Measurements from ENCODE around the gene INPP1.
"Not testable (repeated sequence)": the region's sequence is repeated elsewhere in the genome, so short reads cannot be mapped to it uniquely, and the experiment has no call there.

INPP1 gene

DNA sequence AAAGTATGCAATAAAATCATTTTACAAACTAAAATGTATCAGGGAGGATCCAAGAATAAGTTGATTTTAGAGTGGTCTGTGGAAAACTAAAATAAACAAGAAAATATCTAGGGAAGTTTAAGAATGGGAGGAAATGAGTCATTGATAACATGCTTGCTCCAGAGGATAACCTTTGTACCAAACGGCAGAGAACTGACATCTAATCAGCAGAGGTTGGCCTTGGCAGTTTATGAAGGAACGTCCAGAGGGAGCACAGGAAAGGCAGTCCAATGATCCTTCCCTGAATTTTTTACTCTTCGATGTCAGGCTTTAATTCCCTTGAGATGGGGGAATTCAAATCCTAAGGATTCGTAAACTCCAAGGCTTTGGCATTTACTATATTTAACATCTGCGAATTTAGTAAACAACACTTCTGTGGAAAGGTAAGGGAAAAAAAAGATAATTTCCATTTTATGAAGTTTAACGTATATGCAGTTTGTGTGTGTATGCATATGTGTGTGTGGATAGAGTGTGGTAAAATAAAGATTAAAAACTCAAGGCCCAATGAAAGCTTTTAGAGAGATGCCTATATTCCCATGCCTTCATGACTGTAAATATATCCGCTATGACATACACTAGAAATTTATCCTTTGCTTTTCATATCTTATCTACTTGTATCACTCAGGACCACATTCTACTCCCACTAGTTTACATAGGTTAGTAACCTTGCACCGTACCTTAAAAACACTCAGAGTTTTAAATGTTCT lies 8.7 kb upstream of the INPP1 start:
- no peak for DNase-seq

DNA sequence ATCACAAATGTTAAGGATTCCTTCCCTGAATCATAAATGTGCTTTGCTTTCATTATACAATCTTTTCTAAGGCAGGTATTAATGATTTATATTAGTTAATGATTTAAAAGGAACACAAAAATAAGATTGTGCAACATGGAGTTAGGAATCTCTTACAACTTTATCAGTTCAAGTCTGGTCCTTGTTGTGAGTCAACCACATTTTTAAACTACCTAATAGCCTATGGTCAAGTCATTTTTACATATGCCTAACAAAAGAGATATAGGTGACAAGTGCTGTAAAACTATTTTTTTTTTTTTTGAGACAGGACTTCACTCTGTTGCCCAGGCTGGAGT lies 8.2 kb upstream of the INPP1 start:
- no peak for DNase-seq

DNA sequence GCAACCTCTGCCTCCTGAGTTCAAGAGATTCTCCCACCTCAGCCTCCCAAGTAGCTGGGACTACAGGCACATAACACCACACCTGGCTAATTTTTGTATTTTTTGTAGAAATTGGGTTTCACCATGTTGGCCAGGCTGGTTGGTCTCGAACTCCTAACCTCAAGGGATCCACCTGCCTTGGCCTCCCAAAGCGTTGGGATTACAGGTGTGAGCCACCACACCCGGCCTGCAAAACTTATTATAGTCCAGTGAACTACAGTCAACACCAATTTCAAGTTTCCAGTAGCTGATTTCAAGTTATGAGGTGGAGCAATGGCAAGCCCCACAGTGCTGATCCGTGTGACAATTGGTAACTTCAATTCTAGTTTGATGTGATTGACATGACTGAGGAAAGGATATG lies 7.8 kb upstream of the INPP1 start:
- DNase-seq, result not testable (repeated sequence)

DNA sequence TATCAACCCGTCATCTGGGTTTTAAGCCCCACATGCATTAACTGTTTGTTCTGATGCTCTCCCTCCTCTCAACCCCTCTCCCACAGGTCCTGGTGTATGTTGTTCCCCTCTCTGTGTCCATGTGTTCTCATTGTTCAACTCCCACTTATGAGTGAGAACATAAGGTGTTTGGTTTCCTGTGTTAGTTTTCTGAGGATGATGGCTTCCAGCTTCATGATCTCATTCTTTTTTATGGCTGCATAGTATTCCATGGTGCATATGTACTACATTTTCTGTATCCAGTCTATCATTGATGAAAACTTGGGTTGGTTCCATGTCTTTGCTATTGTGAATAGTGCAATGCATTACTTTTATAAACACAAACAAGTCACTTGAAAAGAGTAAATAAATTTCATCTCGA lies 7.0 kb upstream of the INPP1 start:
- DNase-seq, result no peak

DNA sequence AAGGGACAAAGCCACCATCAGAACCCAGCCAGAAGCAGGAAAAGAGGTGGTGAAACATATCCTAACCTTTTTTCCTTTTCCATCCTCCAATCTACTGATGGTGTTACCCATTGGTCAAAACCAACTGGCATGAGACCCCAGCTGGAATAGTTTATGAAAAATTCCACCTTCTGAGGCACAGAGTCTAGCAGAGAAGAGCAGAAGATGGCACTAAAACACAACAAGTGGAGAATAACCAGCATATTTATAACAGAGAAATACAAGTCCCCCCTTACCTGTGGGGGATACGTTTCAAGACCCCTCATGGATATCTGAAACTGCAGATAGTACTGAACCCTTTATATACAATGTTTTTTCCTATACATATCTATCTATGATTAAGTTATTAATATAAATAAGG lies 4.9 kb upstream of the INPP1 start:
- DNase-seq, result no peak

DNA sequence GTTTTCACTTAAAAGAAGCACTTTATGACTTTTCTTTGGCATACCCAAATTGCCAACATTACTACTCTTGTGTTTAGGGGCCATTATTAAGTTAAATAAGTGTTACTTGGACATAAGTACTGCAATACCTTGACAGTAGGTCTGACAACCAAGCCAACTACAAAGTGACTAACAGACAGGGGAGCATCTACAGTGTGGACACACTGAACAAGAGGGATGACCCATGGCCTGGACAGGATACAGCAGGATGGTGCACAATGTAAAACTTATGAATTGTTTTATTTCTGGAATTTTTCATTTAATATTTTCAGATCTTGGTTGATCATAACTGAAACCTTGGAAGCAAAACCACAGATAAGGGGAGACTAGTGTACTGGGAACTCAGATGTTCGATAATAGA lies 4.0 kb upstream of the INPP1 start:
- DNase-seq, result no peak

DNA sequence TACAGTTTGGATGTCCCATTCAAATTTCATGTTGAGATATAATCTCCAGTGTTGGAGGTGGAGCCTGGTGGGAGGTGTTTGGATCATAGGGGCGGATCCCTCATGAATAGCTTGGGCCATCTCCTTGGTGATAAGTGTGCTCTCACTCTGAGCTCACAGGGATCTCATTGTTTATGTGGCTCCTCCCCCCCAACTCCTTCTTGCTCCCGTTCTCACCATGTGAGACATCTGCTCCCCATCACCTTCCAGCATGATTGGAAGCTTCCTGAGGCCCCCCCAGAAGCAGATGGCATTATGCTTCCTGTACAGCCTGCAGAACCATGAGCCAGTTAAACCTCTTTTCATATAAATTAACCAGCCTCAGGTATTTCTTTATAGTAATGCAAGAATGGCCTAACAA lies 3.0 kb upstream of the INPP1 start:
- DNase-seq, result no peak

DNA sequence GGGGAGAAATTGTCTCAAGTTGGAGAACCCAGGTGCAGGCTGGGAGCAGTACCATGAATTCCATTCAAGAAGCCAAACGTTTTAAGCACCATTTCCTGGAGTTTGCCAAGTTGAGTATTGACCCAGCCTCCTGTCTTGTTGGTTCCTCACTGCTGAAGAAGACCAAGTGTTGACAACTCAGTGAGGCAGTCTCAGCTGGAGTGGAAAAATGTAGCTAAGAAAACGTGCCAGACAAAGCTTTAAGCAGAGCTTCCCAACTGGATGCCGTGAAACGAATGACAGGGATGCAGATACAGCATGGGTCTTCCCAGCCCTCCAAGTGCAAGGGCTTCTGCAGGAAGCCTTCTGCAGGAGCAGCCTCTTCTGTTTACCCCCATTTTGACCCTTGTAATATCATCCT lies 778 bp upstream of the INPP1 start:
- DNase-seq, result peak; percentile 22

DNA sequence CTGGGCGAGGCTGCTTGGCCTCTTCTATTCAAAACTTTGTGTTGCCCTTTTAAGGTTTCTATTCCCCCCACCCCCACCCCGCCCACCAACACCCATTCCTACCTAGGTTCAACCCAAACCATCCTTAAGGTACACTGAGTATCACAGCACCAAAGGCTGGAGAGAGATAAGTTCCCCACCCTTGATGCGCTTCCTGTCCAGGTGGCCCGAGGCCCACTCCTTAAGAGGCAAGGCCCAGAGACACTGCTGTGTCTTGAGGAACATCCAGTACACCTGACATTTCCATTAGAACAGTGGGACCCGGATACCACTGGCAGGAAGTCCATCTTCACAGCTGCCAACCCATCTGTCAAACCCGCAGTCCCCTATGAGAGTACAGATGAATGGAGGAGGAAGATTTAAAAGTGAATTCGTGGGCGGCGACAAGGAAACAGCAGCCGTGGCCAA lies 277 bp upstream of the INPP1 start:
- no peak for DNase-seq

DNA sequence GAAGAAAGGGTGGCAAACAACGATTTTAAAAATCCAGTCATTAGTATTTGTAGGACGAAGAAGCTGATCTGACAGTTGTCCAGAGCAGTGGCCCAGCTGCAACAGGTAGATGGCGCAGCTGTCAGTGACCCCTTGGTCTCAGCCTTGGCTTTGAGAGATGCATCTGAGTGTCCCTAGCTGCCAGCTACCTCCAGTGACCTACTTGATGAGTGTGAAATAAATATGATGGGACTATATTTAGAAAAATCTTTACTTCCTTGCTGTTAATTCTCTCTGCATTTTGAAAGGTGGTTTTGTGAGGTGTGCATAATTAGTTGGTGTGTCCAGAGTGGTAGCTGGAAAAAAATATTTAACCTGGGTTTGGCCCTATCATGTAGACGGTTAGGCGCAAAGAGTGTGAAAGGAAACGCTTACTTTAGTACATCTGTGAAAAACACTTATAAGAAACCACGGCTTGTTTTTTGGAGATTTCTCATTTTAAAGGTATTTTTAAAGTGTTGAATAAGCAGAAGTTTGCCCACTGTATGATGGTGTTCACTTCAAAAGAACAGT lies 963 bp downstream of the INPP1 start:
- DNase-seq, result peak; percentile 16

DNA sequence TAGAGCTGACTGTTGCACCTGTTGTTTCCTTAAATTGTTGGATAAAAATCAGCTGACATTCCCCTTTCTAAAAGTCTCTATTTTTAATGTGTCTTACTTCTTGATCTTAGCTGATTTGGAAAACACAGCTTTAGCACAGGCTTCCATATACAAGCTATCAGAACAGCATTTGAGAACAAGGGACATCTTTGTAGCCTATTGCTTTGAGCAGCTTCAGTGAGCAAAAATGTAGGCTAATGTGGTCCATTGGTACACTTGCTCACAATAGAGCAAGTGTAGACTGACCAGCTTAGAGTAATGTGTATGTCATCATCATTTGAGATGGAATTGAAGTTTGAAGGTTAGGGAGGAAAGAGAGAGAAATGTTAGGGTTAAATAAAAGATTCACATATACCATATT lies 7.0 kb downstream of the INPP1 start:
- DNase-seq, result no peak

DNA sequence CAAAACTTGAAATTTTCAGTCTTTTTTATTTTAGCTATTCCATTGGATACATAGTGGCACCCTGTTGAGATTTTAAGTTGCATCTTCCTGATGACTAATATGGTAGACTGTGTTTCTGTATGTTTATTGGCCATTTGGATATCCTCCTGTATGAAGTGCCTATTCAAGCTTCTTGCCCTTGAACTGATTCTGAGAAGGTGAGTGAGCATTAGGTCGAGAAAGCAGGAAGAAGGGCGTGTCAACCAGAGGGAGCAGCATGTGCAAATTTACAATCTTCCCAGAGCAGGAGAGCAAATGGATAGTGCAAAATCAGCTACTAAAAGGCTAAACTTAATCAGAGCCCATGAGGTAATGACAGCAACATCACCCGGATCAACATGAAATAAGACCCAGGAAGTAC lies 8.6 kb downstream of the INPP1 start:
- DNase-seq, result no peak

DNA sequence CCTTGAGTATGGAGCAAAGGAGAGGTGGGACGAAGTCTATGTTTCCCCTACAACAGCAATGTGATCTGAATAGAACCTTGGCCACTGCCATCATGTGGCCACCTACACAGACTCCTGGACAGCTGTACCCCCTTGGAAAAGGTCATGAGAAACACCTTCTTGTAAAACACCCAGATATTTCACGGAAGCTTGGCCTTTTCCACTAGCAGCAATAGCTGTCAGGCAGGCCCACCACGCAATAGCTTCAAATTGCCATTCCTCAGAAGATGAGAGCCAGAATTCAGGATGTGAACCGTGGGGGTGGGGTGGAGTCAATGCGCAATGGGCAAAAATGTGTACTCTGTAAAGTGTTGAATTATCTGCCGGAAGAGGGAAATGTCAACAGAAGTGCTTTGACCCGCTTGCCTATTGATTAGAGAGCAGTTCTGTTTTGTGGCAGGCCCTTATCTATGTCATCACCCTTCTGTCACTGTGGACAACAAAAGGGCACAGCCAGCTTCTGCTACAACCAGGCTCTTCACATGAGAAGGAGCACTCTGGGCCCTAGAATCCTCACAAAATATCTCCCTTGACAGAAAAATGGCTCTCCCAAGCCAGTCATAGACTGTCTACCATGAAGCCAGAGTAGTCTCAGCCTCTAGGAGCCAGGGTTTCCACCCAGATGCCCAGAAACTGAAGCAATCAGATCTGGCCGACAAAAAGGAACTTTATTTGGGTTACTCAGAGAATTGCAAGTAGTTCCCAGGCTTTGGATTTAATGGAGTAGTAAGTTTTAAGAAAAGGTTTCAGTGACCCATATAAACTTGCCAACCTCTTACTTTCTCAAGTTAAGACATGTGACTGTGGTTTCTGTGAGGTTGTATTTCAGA lies 9.5 kb downstream of the INPP1 start:
- no peak for DNase-seq

DNA sequence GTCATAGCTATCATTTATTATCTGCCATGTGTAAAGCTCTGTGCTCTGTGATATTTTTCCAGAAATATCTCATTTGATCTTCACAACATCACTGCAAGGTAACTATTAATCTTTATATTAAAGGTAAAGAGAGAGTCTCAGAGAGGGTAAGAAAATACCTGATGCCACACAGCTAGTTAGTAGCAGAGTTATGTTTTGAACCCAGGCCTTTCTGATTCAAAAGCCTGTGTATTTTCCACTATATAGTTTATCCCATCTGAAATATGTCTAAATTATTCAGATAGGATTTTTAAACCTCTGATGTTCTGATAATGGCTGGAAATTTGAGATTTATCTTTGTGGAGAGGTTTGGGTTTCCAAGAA lies 10.1 kb downstream of the INPP1 start:
- DNase-seq, result no peak

DNA sequence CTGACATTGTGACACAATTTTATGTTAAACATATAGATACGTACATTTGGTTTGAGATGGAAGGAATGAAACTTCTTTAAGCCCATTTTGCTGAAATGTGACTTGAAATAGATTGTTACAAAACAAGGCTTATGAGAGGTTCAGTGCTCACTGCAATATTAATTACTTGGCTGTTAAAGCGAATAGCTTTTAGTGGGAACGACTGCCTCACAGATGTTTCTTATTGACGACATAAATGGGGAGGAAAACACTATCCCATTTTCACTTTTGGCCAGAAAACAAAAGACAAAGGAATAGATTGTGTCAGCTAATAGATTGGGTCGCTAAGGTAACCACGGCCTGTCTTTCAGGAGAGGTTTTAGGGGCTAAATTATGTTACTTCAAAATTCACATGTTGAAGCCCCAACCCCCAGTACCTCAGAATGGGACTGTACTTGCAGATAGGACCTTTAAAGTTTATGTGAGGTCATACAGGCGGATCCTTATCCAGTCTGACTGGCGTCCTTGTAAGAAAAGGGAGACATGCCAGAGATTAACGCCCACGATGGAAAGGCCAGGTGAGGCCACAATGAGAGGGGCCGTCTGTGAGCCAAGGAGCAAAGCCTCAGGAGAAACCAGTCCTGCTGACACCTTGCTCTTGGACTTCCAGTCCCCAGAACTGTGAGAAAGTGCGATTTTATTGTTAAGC lies 10.8 kb downstream of the INPP1 start:
- DNase-seq, result no peak

DNA sequence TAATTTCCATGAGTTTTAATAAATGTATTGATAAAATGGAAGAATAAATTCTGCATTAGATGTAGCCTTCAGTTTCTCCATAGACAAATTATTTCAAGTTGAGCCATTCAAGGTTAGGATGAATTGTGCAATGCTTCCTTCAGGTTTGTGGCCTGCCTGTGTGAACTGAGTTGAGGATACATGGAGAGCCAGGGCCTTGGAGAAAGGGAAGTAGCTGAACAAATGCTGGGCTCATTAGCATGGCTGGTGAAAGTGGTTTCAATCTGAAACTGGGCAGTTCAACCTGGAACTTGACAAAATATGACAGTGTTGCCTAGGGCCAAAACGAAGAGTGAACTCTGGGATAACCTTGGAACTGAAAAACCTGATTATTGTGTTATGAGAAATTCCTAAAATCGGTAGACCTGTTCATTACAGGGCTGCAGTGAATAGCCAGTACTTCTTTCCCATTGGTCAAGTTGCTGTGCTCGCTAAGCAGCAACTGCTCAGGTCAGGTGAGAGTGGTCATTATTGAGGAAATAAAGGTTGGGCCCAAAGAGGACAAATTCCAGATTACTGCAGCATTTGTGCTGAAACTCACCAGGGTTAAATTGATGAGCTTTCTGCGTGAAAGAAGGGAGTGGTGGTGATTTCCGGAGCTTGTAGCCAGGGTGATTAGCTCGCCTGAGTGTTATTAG lies 12.7 kb downstream of the INPP1 start:
- no peak for DNase-seq

DNA sequence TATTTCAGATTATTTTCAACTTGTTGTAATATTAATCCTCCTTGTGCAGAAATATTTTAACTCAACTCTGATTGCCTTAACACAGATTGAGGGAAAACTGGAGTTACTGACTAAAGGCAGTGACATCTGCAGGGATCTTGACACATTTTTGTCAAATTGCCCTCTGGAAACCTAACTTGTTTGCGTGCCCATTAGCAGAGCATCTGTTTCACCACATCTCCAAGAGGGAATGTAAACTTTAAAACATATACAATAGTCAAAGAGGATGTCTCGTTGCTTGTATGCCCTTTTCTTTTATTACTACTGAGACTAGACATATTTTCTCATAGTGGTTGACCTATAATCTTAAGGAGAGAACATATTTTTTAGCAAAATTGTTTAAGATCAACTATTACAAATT lies 14.2 kb downstream of the INPP1 start:
- DNase-seq, result no peak

DNA sequence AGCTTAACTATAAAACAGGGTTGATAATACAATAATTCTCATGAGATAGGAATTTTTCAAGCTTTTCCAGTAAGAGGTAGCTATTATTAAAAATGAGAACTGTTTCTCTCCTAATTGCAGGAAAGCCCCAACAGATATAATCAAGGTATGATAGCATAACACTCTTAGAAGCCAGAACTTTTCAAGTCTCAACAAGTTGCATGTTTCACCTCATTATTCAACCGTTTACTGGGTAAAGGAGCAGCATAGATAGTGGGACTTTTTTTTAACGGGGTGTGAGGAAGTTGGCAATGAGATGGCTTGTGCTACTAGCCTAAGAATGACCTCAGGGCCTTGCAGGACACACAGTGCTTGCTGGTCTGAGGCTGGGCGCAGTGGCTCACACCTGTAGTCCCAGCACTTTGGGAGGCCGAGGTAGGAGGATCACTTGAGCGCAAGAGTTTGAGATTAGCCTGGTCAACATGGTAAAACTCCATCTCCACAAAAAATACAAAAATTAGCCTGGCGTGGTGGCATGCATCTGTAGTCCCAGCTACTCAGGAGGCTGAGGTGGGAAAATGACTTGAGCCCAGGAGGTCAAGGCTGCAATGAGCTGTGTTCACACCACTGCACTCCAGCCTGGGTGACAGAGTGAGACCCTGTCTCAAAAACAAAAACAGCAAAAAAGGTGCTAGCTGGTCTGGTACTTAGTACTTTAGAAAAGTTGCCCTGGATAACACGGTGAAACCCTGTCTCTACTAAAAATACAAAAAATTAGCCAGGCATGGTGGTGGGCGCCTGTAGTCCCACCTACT lies 15.5 kb downstream of the INPP1 start:
- not testable (repeated sequence) for DNase-seq

DNA sequence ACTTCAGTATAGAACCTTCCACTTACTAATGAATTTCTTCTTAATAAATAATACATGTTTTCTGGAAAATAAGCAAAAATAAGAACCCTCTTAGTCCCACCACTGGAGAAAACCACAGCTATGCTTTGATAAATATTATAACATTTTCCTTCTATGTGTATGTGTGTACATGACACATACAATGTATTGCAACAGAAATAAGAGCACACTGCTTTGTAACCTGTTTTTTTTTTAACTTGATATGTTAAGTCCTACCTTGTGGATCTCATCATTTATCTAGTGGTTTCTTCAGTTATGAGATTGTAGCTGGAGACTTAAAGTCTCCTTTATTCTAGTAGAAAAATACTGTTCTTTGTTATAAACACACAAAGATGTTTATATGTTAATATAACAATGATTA lies 17.2 kb downstream of the INPP1 start:
- DNase-seq, result no peak

DNA sequence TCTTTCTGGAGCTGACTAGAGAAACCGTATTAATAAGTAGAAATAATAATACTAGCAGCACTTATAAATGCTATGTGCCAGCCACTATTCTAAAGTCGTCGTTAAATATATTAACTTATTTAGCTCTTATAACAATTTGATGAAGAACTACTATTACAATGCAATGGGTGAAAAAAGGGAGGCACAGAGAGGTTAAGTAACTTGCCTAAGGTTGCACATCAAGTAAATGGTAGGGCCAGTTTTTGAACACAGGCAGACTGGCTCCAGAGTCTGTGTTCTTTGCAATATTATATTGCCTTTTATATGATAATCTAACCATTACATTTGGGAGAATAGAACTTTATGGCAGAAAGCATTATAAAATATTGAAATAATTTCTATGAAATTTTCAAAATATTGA lies 17.6 kb downstream of the INPP1 start:
- DNase-seq, result no peak

DNA sequence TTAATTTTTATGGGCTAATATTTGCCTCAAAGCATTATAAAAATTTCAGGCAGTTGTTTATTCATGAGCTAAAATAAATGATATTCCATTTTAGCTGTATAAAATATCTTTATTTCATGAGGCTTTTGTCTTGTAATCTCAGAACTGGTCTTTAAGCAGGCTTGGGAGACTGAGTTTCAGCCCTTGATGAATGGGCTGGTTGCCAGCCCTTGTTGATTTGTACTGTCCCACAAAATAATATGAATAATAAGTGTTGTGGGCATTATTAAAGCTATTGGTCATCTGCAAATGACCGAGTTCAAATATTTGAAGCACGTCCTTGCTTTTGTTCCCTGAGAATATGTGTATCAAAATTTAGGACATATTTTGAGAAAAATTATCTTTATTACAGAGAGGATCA lies 18.2 kb downstream of the INPP1 start:
- DNase-seq, result no peak

DNA sequence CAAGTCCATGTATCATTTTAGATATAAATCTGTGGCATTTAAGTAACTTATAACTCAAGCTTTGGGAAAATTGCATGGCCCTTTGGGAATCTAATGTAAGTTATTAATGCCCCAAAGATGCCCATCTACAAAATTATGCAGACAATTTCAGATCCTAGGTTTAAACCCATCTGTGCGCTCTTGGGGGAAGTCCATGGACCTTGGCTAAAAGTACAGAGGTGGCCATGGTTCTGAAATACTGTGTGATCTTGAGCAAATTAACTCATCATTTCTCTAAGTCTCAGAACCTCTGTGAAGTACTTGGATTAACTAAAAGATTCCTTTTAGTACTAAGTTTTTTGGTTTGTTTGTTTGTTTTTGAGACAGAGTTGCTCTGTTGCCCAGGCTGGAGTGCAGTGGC lies 19.5 kb downstream of the INPP1 start:
- DNase-seq, result no peak
